ENCODE measurements around the gene FATE1.

DNA sequence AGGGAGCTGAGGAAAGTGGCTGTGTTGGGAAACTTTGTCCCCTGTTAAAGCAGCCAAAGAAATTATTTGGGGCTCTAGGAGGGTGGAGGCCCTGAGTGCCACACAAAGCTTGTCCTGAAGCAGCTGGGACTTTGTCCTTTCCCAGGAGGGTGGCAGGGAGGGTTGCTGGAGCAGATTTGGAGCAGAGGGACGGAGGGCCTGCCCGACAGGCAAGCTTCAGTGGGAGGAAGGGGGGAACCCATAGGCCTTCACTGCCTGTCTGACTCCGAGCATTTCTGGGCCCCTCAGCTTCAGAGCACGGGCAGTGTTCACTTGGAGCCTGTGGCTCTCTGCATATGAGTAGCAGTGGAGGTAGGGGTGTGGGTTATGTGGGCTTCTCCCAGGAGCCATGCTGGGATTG lies 11.5 kb downstream of the FATE1 start:
- TF ChIP-seq, protein P1, sequence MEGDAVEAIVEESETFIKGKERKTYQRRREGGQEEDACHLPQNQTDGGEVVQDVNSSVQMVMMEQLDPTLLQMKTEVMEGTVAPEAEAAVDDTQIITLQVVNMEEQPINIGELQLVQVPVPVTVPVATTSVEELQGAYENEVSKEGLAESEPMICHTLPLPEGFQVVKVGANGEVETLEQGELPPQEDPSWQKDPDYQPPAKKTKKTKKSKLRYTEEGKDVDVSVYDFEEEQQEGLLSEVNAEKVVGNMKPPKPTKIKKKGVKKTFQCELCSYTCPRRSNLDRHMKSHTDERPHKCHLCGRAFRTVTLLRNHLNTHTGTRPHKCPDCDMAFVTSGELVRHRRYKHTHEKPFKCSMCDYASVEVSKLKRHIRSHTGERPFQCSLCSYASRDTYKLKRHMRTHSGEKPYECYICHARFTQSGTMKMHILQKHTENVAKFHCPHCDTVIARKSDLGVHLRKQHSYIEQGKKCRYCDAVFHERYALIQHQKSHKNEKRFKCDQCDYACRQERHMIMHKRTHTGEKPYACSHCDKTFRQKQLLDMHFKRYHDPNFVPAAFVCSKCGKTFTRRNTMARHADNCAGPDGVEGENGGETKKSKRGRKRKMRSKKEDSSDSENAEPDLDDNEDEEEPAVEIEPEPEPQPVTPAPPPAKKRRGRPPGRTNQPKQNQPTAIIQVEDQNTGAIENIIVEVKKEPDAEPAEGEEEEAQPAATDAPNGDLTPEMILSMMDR (conservative IDR thresholded peaks at IDR 0.05 in 1 of 2, IDR thresholded peaks at IDR 0.05 in 1 of 2; ENCODE audit: low read depth in 1 of 2, low read length in 2 of 2), result no peak
- TF ChIP-seq EZH2 (IDR thresholded peaks at IDR 0.05; ENCODE audit: low read length, missing control alignments), result no peak

Measured in fibroblast of lung (primary cell).